GM21390 (cell line): ENCODE data around the gene DPP9.

ENCODE experiments used
- ATAC-seq: cut with Tn5 transposase; IDR thresholded peaks from one replicate; pipeline ENCODE4 v1.9.1; 2021; ENCODE audit not compliant: unreplicated experiment

Gene DPP9

DNA sequence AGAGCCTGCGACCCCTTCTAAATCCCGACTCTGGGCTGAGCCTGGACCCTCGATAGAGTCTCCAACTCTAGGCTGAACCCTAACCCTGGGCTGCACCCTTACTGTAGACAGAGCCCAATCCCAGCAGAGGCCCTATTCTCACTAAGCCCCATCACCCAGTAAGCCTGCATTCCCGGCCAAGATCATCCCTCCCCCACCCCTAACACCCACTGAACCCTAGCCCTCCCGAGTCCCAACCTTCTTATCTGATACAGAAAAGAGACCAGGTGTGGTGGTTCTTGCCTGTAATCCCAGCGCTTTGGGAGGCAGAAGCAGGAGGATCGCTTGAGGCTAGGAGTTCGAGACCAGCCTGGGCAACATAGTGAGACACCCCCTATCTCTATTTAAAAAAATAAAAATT, 86.9 kb downstream of the DPP9 start:
- no peak for ATAC-seq

DNA sequence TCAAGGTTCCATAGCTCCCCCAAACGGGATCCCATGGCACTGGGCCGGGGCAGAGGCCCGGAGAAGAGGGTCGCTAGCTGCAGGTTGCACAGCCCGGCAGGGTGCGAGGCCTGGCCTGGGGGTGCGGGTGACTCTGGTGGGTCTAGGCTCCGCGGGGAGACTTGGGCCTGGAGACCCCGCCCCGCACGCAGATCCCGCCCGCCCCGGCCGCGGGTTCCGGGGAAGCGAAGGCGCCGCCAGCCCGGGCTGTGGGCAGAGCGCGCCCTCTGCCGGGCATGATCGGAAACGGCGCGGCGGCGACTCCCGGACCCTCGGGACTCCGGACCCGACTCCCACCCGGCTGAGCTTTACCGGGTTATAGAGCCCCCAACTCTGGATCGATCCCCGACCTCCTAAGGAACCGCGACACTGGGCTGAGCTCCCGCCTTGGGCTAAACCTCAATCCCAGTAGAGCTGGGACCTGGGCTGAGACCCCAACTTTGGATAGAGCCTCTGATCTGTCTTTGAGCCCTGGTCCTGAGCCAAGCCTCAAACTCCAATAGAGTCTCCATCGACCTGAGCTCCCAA, 87.4 kb downstream of the DPP9 start:
- ATAC-seq = no peak

DNA sequence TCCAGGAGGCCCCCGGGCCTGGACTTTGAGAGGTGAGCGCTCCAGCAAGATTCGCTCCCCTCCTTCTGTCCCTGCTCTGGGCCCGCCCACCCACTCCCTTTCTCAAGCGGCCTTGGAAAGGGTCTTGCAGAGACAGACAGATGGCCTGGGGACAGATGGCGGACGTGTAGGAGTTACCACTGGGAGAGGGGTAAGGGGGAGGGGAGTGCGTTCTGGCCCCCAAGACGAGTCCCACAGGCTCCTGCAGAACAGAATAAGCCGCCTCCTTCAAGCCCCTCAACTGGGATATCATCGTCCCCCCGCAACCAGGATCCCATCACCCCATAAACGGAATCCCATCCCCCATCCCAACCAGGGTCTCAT, 87.9 kb downstream of the DPP9 start:
- no peak for ATAC-seq

DNA sequence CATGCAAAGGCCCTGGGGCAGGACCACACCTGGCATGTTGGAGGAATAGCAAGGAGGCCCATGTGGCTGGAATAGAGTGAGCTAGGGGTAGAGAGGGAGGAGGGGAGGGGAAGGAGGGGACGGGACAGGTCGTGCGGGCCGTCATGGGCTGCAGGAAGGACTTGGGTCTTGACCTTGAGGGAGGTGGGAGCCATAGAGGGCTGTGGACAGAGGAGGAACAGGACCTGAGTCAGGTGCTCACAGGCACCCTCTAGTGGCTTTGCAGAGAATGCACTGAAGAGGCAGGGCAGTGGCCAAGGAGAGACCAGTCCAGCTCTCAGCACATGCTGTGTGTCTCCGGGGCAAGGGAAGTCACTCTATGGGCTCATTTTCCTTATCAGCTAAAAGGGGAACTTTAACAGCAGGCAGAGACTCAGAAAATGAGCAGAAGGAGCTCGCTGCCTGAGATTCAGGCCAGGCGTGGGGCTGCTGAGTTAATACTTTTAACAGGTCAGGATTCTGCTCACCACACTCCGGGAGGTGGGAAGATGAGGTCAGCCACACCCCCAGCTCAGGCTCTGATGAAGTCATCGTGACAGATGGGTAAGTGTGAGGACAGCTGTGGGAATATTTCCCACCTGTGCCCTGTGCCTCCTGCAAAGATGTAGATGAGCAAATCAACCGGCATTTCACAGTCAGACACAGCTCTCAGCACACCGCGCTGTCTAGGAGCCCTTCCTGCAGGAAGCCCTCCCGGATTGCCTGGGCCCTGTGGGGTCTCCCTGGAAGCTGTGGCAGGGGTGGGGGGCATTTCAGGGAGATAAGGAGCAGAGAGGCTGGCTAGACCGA, 90.3 kb downstream of the DPP9 start:
- ATAC-seq = no peak
